Epidermal melanocyte (primary cell): ENCODE measurements around the gene FARS2.

Experiments used
- DNase-seq: peaks from one replicate; pipeline ENCODE4 v3.0.0; 2011; ENCODE audit warnings: low spot score; ENCODE audit not compliant: insufficient read length

Gene FARS2

DNA sequence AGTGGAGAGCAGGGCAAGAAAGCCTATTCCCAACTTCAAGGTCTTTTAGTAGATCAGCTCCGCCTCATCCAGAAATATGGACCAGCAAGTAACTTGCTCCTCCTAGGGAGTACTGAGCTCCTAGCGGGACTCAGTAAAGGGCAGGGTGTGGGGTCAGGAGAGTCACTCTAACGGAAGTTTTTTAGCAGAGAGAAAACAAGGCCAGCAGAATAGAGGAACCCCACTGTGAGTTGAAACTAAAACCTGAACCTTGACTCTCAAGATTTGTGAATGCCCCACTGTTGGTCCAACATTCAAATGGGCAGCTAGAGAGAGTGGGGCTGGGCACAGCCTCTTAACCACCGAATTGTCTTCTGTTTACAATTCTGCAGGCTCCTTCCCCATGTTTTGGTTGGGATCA, 244.8 kb downstream of the FARS2 start:
- DNase-seq = no peak

DNA sequence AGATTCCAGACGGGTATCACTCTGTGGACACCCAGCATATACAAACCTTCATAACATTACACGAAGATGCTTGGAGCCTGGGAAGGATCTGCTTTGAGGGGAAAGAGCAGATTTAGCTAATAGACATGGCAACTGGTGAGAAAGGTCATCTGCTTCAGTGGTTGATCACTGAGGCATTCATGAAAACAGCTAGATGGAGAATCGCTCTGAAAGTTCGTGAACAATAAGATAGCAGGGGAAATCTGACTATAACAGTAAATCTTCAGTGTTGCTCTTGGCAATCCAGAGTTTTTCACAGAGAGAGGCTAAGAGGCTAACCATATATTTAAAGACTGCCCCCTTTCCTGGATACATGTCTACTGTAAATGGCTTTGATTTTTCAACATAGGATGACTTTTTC, 245.3 kb downstream of the FARS2 start:
- DNase-seq = no peak

DNA sequence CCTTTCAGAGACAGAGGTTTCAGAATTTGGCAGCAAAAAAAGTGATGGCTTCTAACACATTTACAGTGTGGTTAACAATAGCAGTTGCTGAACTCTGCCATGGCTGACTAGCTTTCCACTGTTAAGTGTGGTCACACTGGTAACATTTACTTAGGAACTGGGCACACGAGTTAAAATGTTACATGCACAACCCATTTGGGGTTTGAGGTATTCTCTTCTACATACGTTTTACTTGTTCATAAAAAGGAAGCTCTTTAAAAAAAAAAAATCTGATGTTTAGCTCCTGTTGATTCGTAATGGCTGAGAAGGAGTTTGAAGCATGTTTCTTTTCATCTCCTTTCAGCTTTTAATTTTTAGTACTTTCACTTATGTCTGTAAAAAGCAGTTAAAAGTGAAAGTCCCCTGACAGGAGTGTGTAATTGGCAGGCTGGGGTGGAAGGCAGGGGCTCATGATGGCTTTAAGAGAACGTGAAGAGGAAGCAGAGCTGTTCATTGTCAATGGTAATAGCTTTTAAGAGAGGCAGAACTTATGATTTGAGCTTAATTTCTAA, 245.9 kb downstream of the FARS2 start:
- DNase-seq = no peak

DNA sequence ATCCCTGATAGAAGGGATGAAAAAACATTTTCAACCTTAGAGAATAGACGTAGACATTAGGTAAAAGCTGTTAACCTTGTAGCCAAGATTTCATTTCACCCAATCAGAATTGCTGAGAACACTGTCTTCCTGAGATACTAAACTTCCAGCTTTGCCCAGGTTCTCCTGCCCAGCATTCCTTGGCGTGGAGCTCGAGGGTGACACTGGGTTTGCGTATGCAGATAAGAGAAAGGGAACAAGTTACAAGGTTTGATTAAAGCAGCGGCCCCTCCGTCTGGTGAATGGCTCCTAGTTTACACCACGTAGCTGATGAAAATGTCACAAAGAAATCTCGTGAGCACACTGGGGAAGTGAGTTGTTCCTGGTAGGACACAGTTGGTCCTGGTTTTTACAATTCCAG, 247.8 kb downstream of the FARS2 start:
- no peak for DNase-seq

DNA sequence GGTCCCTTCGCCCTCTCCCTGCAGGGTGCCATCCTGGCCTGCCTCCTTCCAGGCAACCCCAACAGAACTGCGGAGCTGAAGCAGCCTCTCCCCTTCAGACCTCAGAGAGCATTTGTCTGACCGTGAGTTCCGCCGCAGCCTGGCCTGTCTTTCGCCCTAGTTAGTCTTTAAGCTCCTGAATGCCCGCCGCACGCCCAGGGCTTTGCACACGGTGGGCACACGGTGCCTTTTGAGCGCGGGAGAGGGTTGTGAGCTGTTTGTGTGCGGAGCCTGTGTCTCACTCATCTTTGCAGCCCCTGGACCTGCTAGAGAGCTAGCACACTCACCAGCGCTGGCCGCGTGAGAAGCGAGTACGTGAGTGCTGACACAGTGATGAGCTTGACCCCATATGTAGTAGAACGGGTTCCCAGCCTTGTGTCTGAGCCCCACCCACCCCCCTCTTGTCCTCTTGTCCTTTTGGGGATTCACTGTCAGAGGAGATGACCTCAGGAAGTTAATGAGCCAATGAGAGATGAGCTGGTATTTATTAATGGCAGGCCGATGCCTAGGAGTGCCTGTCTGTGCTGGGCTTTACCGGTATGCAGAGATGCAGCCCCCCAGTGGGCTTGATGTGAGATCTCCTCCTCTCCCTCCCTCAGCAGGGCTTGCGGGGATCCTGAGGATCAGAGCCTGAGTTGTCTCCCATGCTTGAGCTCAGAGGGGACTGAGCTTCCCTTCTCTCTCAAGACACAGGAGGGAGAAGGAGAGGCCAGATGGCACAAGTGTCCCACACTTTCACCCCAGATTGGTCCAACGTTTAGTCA, 249.2 kb downstream of the FARS2 start:
- DNase-seq = no peak

DNA sequence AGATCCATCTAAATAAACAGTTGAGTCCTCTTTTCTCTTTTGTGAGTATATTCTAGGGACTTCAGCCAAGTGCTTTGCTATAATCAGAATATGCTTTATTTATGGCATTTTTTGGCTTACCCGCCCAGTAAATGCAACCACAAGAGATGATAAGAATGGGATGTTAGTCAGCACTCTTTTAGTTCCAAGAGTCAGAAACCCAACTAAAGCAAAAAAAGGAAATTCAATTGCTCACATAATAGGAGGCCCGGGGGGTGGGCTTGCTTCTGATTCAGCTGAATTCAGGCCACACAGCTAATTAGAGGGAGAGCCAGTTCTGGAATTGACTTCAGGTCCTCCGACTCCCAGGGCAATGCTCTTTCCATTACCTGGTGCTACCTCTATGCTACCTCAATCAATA, 250.6 kb downstream of the FARS2 start:
- DNase-seq = no peak

DNA sequence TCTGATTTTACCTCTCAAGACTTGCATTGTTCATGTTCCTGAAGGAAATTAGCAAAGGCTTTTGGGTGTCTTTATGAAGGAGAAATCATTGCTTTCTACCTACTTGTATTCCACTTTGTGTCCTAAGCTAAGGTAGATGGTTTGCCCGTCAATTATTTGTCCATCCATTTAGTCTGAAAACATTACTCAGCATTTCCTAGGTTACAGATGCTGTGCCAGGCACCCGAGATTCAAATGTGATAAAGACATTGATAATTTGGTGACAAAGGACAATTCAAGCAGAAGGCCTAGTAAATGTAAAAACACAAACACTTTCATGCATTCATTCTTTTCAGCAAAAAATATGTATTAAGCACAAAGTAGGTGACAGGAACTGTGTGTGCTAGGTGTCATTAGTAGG, 251.1 kb downstream of the FARS2 start:
- DNase-seq = no peak

DNA sequence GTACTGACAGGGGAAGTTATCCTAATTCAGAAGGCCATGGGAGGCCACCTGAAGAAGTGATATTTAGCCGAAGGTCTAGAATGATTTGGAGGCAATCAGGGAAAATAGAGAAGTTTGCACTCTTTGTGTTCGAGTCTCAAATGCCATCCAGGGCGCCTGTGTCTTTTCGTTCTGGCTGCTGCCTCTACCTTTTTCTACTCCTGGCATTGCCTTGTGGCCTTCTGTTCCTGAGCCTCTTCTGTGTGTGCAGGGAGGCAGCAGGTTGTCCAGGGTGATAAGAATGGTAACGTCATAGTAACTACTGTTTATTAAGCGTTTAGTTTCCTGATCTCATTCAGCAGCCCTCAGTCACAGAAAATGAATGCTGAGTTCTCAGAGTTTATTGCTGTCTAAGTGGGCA, 252.1 kb downstream of the FARS2 start:
- no peak for DNase-seq

DNA sequence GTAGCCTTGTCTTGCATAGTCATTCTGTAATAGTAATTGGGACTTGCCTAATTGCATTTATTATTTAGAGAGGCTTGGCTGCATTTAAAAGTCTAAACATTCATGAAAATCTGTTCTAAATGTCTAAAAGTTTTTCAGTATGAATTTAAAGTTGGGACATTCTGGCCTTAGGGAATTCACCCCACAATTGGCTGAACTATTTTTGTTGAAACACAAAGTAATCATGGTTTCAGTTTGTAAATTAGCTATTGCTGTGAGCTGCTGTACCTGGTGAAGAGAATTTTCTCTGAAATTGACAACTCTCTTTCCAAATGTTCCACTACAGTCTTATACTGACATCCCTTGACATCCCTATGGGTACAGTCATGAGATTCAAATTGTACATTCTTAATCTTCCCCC, 253.0 kb downstream of the FARS2 start:
- no peak for DNase-seq

DNA sequence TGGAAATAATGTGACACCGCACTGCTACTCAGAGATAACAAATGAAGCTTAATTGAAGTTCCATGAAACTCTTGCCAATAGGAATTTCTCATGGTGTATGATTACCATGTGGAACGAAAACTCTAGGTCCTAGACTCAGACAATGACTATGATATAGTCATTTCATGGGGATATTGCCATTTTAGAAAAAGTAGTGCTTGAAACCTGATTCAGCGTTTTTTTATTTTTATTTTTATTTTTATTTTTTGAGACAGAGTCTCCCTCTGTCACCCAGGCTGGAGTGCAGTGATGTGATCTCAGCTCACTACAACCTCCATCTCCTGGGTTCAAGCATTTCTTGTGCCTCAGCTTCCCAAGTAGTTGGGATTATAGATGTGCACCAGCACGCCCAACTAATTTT, 253.9 kb downstream of the FARS2 start:
- no peak for DNase-seq

DNA sequence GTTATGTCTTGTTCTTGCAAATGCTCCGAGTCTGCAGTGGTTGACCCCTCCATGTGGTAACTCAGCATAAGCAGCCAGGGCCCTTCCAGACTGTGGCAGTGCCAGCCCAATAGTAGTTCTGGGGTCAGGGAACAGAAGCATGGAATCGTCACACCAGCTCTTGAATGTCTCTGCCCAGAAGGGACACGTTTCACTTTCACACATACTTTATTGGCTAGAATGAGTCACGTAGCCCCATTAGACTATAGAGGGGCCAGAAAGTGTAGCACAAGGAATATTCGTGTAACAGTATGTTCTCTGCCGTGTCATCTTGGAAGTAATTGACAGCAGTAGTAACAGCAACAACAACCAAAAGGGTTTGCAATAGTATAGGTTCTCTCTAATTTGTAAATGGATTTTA, 254.7 kb downstream of the FARS2 start:
- no peak for DNase-seq

DNA sequence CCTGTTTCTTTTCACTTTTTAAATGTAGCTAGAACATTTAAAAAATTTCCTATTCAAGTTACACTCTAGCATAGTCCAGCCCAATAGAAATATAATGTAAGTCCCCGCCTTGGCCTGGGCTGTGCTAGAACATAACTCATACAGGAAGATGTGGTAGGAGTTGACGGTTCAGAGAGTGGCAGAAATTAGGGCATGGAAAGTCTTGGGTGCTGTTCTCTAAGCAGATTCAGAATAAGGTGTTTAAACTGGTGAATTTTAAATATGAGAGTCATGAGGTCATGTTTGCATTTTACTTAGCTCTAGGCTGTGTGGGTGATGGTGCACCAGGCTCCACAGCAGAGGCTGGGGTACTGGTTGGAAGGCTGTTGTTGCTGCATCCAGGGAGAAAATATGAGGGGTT, 256.5 kb downstream of the FARS2 start:
- no peak for DNase-seq

DNA sequence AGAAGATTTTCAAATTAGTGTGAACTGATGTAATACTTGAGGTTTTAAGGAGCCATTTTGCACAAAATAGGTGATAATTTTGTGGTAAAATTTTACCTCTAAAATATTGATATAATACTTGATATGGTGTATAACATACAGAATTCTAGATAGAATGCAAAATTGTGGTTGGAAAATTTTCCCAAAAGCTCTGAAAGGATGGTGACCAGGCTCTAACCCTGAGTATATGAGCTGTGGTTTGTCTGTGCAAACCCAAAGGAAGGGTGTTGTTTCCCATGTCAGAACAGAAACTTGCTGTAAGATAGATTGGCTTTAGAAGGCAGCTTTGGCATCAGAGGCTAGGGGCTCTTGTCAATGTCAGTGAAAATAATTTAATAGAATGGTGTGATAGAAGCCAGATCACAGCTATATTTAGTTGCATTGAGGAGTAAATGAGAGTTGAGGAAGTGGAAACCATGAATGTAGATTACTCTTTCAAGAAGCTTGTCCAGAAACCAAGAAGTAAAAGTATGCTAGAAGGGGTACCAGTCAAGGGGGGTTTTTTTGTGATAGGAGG, 257.7 kb downstream of the FARS2 start:
- DNase-seq = no peak

DNA sequence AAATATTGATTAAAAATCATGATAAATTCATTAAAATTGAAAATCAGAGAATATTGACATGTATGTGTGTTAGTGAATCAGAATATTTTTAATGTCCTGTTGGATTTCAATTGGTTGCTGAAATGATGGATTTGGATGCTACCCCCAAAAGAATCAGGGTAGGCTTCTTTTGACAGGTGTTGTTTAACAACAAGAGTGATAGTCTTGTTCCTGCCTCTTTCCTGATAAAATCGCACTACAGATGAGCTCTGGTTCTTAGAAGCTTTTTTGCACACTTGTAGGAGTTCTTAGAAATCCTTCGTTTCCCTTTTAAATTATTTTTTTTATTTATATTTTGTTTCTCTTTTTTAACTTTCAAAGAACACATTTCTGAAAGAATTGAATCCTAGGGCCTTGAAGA, 259.5 kb downstream of the FARS2 start:
- DNase-seq = no peak

DNA sequence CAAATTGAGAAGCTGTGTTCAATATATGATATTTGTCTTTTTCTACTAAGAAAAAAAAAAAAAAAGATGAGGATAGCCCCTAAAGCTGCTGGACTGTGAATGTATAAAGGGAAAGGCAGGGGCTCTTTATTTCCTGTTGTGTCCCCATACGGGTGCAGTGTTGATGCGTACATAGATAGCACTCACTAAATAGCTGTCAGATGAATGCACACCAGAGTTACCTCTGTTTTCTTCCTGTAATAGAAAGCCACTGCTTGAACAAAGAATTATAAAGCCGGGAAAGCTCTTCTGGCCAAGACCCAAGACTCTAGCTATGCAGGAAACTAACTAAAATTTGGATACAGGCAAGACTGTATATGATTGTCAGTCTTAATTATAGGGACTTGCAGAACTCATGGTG, 260.0 kb downstream of the FARS2 start:
- DNase-seq = no peak

DNA sequence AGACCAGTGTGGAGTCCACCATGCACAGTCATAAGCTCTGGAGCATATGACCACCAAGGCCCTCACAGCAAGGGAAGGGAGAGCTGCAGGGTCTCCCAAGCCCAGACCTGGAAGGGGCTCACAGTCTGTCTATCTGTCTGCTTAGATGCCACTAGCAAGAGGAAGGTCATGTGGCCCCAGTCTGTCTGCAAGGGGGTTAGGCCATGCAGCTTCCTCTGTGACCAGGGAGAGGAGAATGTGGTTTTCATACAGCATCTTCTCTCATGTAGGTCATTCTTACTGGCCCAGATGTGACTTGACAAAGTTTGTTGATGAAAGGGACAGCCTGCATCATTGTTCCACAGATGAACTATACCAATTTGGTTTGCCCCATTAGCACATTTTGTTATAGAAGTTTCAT, 260.8 kb downstream of the FARS2 start:
- no peak for DNase-seq

DNA sequence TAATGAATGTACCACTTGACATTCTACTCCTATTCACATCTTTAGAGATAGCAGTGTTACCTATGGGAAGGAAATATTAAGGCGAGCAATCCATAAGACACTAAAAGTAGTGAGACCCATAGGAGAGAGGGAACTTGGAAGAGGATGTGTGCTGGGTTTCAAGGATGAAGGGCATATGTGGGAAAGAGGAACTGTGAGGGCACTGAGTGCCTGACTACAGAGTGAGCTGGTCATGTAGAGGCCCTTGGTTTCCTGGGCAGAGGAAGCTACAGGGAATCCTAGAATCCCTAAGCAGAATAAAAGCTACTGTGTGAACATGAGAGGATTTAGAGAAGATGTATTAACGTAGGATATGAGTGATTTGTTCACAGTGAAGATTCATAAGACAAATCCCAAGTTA, 262.8 kb downstream of the FARS2 start:
- no peak for DNase-seq

DNA sequence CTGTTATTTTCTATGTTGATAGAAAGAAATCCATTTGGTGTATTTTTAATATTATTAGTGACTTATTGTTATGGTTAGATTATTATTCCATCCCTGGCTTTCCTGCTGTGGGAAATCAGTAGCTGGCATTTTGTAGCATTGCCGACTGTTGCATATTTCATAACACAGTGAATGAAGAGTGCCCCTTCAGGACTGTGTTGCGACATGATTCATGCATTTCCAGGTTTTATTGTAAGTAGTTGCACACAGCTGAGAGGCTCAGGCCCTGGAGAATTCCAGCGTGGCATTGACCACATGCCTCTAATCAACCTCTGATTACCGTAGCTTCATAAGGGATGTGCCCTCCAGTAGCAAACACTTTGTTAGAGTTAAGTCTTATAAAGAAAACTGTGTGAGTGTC, 263.9 kb downstream of the FARS2 start:
- DNase-seq = no peak

DNA sequence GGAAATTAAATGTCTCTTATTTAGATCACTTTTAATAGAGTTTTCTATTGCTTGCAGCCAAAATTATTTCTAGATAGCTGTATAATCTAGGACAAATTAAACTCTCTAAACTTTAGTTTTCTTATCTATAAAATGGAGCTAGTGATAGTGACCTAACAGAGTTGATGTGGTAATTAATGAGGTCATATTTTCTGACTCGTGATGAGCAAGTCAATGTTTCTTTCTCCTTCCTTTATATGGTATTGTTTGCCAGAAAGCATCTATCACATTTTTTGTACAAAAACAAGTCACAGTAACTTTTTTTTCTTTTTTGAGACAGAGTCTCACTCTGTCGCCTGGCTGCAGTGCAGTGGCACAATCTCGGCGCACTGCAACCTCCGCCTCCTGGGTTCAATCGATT, 267.7 kb downstream of the FARS2 start:
- DNase-seq = no peak

DNA sequence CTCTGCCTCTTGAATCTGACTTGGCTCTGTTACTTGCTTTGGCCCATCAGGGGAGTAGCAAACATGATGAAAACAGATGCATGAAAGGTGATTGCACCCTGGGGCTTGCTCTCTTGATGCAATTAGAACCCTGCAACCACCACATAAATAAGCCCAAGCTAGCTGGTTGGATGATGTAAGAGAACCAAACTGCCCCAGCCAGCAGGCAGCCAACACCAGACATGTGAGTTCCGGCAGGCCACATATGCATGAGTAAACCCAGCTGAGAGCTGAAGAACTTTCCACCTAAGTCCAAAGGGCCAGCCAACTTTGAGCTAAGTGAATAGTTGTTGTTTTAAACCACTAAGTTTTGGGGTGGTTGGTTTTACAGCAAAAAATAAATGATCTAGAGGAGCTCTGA, 268.4 kb downstream of the FARS2 start:
- no peak for DNase-seq

DNA sequence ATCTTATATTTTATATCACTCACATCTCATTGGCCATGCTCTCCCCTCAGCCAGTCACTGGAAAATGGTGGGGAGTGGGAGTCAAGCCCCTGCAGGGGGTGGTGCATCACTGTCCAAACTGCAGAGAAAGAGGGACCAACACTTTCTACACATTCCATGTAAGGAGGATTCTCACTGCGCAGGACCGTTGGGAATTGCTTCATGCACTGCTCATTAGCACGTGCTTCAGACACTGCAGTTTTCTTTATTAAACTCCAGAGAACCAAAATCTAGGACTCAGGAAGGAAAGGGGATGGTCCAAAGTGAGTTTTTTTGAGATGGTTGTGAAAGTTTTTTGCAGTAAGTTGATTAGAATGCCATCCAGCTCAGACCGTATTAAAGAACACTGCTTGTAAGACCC, 269.8 kb downstream of the FARS2 start:
- no peak for DNase-seq

DNA sequence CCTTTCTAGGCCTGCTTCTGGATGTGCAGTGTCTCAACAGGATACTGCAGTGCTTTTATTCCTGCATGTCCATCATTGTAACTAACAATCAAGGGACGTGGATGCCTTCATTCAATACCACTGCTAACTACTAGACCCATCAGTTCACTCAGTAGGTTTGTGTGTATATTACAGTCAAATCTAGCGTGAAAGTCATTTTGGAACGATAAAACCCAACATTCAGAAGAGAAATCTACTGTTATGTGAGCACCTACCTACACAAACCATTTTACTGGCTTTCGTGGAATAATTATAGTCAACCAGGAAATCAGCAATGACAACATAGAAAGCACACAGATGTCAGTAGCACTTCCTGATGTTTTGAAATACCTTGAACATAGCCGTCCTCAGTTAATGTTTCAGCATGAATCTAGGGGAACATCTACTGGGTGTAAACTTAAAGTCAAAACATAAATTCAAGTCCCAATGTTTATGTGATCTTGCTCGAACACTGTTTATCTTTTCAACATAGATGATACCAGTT, 270.6 kb downstream of the FARS2 start:
- no peak for DNase-seq

DNA sequence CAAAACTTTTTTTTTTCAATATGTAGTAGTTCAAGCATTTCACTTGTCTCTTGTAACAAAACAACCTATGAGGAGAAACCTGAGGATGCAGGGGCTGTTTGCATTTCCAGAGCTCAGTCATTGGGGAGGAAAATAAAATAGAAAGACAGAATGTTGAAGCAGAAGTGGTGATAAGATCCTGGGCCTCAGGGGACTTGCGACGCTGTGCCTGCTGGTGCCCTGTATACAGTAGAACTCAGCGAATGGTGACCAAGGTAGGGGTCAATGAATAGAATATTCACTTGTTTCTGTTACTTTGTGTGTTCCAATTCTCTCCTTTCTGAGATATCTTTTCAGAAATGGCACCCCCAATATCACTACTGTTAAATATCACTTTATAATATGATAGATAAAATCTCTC, 271.6 kb downstream of the FARS2 start:
- no peak for DNase-seq
